SJSA1 (cell line): ENCODE results near the gene CTSA. TPM values are rescaled to one million over a fixed set of nuclear protein-coding genes. Genes with fewer than 3 reads are reported as not detected.

Experiments used
- DNase-seq, 2 experiments: peaks; one replicate each; pipeline ENCODE4 v3.0.0-alpha.2; 2015 to 2020; ENCODE audit warnings: low spot score in 2 of 2, low read depth in 1 of 2
- H3K27ac ChIP-seq: fragments of 250-450 bp; sonication (Bioruptor Pico); 2 replicates; pipeline ENCODE4 v1.5.1; 2020; ENCODE audit warnings: mild to moderate bottlenecking, moderate library complexity
- H3K27me3 ChIP-seq: fragments of 250-450 bp; sonication (Bioruptor Pico); replicated peaks from 2 replicates; pipeline ENCODE4 v1.5.1; 2020; ENCODE audit warnings: mild to moderate bottlenecking, moderate library complexity
- H3K36me3 ChIP-seq: fragments of 250-450 bp; sonication (Bioruptor Pico); 2 replicates; pipeline ENCODE4 v1.5.1; 2020; ENCODE audit warnings: mild to moderate bottlenecking
- H3K4me1 ChIP-seq: fragments of 250-450 bp; sonication (Bioruptor Pico); replicated peaks from 2 replicates; pipeline ENCODE4 v1.6.1; 2021; ENCODE audit warnings: mild to moderate bottlenecking
- H3K4me3 ChIP-seq: fragments of 250-450 bp; sonication (Bioruptor Pico); 2 replicates; pipeline ENCODE4 v1.5.1; 2020; ENCODE audit warnings: mild to moderate bottlenecking
- H3K9me3 ChIP-seq: fragments of 250-450 bp; sonication (Bioruptor Pico); replicated peaks from 2 replicates; pipeline ENCODE4 v1.5.1; 2020; ENCODE audit warnings: mild to moderate bottlenecking
- total RNA-seq: library from RNA; depleted of rRNA; stranded (reverse); fragments of >200 nt; shearing (Covaris generic); gene quantifications from 2 replicates; pipeline ENCODE4 v1.2.3, GENCODE V29; 2014; rRNA removed

CTSA gene
- total RNA-seq, result 50.2 and 76.8 TPM in 2 replicates

DNA sequence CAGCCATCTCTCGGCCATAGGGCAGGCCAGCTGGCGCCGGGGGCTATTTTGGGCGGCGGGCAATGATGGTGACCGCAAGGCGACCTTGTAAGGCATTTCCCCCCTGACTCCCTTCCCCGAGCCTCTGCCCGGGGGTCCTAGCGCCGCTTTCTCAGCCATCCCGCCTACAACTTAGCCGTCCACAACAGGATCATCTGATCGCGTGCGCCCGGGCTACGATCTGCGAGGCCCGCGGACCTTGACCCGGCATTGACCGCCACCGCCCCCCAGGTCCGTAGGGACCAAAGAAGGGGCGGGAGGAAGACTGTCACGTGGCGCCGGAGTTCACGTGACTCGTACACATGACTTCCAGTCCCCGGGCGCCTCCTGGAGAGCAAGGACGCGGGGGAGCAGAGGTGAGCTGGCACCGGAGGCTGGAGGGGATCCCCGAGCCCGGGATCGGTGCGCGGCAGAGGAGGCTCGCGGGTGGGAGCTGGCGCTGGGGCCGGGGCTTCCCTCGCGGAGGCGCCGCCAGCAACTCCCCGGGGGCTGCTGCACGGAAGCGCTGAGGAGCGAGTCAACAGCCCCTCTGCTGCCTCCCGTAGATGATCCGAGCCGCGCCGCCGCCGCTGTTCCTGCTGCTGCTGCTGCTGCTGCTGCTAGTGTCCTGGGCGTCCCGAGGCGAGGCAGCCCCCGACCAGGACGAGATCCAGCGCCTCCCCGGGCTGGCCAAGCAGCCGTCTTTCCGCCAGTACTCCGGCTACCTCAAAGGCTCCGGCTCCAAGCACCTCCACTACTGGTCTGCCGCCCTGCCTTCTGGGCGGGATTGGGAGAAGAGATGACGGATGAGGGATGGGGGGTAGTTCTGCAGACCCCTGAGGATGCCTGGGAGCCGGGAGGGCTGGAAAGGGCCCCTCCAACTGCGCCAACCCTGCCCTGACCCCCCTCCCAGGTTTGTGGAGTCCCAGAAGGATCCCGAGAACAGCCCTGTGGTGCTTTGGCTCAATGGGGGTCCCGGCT is at the start of gene CTSA, which contains the start of gene NEURL2:
Gene CTSA (plus strand): TSS at position 351 of the 999 bp plus-strand sequence. CDS start 234 bp downstream, at position 585.
Gene NEURL2 (minus strand): TSS at position 224 of the 999 bp plus-strand sequence. CDS start 217 bp downstream, at position 7.
- peak; percentile 93 to 95 for DNase-seq

DNA sequence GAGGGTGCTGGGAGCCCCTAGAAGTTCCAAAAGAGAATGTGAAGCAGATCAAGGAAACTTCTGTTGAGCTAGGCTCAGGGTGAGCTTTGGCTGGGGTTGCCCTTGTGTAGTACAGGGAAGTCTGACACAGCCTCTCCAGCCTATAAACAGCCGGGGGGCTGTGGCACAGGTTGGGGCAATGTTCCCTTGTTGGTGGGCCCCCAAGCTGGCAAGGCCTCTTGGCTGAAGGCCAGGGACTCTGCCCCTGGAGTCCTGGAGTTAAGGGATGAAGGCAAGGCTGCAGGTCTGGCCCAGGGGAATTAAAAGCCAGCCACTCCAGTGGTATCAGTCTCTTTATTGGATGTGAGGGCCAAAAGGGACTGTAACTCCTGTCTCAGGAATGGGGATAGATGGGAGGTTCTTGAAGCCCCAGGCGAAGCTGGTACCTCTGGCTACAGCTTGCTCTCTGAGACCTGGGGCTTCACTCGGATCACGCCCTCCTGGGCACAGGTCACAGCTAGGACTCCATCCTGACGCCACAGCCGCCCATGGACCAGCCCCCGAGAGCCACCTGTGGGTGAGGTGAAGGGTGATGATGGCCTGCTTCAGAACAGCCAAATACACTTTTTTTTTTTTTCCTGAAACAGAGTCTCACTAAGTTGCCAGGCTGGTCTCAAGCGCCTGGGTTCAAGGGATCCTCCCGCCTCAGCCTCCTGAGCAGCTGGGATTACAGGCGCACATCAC is 49.6 kb upstream of the CTSA start:
- peaks cover 66% of the 10 kb centered on the region for H3K36me3 ChIP-seq
- H3K4me1 ChIP-seq, result no peaks in the 10 kb centered on the region
- no peaks in the 10 kb centered on the region for H3K9me3 ChIP-seq
- DNase-seq, result no peak
- H3K4me3 ChIP-seq, result no peak overlapping the region
- H3K27ac ChIP-seq, result no peak overlapping the region
- H3K27me3 ChIP-seq, result no peaks in the 10 kb centered on the region

More for the DNA sequence above, at the start of gene CTSA, which contains the start of gene NEURL2:
- peak within 1 kb of the TSS; percentile 26 for H3K27ac ChIP-seq
- peaks cover 24% of the 10 kb centered on the region for H3K4me1 ChIP-seq
- peaks cover 41% of the 10 kb centered on the region for H3K36me3 ChIP-seq
- no peaks in the 10 kb centered on the region for H3K27me3 ChIP-seq
- no peaks in the 10 kb centered on the region for H3K9me3 ChIP-seq
- H3K4me3 ChIP-seq, result peak within 1 kb of the TSS; percentile 79

DNA sequence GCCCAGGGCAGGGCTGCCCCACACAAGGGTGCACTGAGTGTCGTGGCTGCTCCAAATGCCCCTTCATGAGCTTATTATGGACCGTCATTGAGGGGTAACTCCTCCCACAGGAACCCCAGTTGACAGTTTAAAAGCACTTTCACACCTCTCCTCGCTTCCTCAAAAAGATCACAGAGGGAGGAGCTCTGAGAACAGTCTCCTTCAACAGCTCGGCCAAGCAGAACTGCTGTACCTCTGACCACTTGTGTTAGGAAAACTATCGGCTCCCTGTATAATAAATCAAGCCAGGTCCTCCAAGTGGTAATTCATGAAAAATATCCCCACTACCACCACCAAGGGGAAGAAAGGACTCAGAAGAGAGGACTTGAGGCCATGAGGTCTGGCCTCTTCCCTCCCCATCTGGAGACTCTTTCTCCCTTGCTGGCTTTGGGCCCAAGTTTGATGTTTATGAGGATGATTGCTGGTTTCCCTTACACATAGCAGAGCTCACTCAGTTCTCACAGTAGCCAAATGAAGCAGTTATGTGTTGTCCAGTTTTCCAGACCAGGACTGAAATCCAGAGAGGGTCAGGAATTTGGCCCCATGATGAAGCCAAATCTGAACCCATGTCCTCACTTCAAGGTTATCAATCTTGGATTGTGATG is 48.8 kb upstream of the CTSA start:
- peaks cover 69% of the 10 kb centered on the region for H3K36me3 ChIP-seq

DNA sequence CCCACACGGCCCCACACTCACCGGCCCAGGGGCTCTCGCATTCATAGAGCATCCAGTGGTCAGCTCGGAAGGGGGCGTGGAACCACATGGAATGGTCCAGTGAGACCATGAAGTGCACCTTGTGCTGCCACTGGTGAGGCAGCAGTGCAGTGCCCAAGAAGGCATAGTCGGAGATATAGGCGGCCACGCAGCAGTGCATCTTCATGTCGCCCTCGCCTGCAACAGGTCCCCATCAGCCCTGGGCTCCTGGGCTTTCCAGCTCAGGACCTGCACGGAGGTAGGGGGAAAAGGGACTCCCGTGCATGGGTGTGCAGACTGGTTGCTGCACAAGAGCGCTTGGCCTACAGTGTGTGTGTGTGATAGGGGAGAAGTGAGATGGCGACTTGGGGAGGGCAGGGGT is 47.6 kb upstream of the CTSA start:
- no peaks in the 10 kb centered on the region for H3K4me1 ChIP-seq
- H3K27me3 ChIP-seq, result no peaks in the 10 kb centered on the region
- H3K4me3 ChIP-seq, result no peak overlapping the region
- no peak overlapping the region for H3K27ac ChIP-seq
- no peaks in the 10 kb centered on the region for H3K9me3 ChIP-seq
- no peak for DNase-seq
- peaks cover 70% of the 10 kb centered on the region for H3K36me3 ChIP-seq

More for the DNA sequence above, 48.8 kb upstream of the CTSA start:
- Histone ChIP-seq H3K4me3 (no peak overlapping the region), H3K27ac (no peak overlapping the region), H3K4me1 (no peaks in the 10 kb centered on the region), H3K27me3 (no peaks in the 10 kb centered on the region), H3K9me3 (no peaks in the 10 kb centered on the region)
- no peak for DNase-seq

DNA sequence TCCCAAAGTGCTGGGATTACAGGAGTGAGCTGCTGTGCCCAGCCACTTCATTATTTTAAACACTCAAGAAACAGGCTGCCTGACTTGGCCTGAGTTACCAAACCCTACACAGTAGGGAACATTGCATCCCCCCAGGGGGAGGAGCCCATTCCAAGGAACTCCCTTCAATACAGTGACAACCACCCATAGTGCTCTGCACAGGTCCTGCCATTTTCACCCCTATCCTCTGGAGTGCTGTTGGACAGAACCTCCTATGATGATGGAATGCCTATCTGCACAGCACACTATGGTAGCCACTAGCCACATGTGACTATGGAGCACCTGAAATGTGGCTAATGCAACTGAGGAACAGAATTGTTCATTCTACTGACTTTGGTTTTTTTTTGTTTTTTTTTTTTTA is 45.7 kb upstream of the CTSA start:
- no peak overlapping the region for H3K4me3 ChIP-seq
- H3K9me3 ChIP-seq, result no peaks in the 10 kb centered on the region
- H3K36me3 ChIP-seq, result peaks cover 74% of the 10 kb centered on the region
- DNase-seq, result no peak
- H3K27me3 ChIP-seq, result no peaks in the 10 kb centered on the region
- H3K4me1 ChIP-seq, result no peaks in the 10 kb centered on the region
- no peak overlapping the region for H3K27ac ChIP-seq

DNA sequence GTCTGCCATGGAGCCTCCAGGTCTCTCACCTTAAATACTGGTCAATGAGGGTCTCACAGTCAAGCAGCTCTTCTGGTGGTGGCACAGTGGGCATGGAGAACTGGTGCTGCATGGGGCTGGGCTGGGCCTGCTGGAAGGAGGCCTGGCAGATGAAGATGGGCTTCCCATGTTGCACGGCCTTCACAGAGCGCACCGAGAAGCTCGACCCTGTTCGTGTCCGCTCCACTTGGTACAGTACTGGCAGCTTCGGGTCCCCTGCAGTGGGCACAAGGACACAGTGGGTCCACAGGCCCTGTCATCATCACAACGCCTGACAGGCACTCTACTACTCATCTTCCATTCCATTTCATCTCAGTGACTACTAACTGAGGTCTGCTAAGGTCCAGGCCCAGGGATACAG is 42.7 kb upstream of the CTSA start:
- H3K4me1 ChIP-seq, result no peaks in the 10 kb centered on the region
- DNase-seq, result no peak
- H3K4me3 ChIP-seq, result no peak overlapping the region
- H3K9me3 ChIP-seq, result no peaks in the 10 kb centered on the region
- peaks cover 52% of the 10 kb centered on the region for H3K36me3 ChIP-seq
- no peaks in the 10 kb centered on the region for H3K27me3 ChIP-seq
- H3K27ac ChIP-seq, result no peak overlapping the region

DNA sequence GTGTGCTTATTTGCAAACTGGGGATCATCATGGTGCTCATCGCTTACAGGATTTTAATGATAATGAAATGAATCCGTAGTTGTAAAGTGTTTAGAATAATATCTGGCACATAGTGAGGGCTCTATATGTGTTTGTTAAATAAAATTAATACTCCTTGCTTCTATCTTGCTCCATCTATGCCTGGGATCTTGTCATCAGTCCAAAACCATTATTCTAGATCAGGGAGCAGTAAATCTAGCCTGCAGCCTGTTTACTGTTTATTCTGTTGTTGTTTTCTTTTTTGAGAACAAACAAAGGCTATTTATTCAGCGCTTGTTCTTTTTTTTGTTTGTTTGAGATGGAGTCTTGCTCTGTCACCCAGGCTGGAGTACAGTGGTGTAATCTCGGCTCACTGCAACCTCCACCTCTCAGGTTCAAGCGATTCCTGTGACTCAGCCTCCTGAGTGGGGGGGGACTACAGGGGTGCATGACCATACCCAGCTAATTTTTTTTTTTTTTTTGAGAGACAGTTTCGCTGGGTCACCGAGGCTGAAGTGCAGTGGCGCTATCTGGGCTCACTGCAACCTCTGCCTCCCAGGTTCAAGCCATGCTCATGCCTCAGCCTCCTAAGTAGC is 42.1 kb upstream of the CTSA start:
- peaks cover 49% of the 10 kb centered on the region for H3K36me3 ChIP-seq
- H3K4me1 ChIP-seq, result no peaks in the 10 kb centered on the region
- H3K4me3 ChIP-seq, result no peak overlapping the region
- no peak overlapping the region for H3K27ac ChIP-seq
- no peaks in the 10 kb centered on the region for H3K9me3 ChIP-seq
- DNase-seq, result no peak
- H3K27me3 ChIP-seq, result no peaks in the 10 kb centered on the region

DNA sequence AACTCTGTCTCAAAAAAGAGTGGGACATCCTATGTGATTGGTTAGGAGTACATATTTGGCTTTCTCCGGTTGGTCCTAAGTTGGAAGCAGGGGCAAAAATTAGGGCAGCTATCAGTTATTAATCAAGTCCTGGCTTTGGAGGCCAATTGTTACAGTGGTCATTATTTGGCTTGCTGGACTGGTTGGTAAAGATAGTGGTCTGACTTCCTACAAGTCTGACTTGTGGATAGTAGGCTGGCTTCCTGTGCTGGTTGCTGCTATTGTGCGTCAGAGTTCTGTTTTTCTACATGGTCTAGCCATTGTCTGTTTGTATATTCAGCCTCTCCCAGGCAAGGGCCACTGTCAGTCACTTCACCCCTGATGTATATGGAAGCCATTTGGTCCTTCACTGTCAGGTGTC is 40.9 kb upstream of the CTSA start:
- no peaks in the 10 kb centered on the region for H3K4me1 ChIP-seq
- H3K4me3 ChIP-seq, result no peak overlapping the region
- peaks cover 48% of the 10 kb centered on the region for H3K36me3 ChIP-seq
- no peak for DNase-seq
- H3K27me3 ChIP-seq, result no peaks in the 10 kb centered on the region
- no peaks in the 10 kb centered on the region for H3K9me3 ChIP-seq
- no peak overlapping the region for H3K27ac ChIP-seq

DNA sequence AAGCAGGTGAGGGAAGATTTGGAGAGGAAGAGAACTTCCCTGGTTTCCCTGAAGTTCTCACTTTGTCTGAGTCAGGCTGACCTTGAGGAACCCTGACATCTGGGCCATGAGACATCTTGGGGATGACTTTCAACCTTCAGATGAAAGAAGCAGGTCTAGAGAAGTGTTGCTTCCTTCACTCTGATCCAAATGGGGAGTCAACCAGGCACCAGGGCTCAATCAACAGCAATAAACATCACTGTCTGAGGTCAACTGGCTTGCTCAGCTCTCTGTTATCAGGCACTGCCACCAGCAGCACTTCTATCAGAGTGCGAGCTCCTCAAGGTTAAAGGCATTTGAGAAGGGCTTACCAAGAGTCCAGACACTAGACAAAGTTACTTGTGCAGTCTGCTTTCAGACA is 40.2 kb upstream of the CTSA start:
- DNase-seq, result no peak
- H3K4me3 ChIP-seq, result no peak overlapping the region
- no peak overlapping the region for H3K27ac ChIP-seq
- no peaks in the 10 kb centered on the region for H3K27me3 ChIP-seq
- H3K4me1 ChIP-seq, result peaks cover 2% of the 10 kb centered on the region; the same call in 1 of the 2 replicates
- H3K36me3 ChIP-seq, result peaks cover 44% of the 10 kb centered on the region
- no peaks in the 10 kb centered on the region for H3K9me3 ChIP-seq

DNA sequence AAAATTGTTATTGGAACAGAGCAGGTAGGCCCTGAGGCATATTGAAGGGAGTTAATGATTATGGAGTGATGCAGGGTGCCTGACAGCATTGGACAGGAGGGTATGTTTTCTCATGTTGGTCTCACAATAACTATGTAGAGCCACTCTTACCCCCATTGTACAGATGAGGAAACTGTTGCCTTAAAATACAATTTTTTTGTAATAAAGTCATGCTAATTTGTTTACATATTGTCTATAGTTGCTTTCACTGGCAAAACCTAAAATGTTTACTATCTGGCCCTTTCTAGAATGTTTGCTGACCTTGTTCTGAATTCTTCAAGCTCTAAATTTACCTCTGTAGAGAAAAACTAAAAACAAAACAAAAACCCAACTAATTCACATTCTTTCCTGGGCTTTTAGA is 39.6 kb upstream of the CTSA start:
- H3K36me3 ChIP-seq, result peaks cover 40% of the 10 kb centered on the region
- H3K27me3 ChIP-seq, result no peaks in the 10 kb centered on the region
- H3K9me3 ChIP-seq, result no peaks in the 10 kb centered on the region
- H3K4me1 ChIP-seq, result peaks cover 8% of the 10 kb centered on the region
- no peak for DNase-seq
- H3K4me3 ChIP-seq, result no peak overlapping the region
- H3K27ac ChIP-seq, result no peak overlapping the region

DNA sequence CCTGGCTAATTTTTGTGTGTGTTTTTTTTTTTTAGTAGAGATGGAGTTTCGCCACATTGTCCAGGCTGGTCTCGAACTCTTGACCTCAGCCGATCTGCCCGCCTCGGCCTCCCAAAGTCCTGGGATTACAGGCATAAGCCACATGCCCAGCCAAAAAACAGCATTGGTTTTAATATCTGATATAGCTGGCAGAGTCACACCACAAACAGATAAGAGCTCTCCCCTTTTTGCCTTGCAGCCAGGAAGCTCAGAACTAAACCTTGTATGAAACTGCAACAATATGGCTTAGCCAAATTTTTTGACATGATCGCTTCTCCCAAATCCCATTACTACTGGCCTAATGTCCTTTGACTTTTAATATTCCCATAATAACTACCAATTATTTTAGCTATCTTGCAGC is 38.8 kb upstream of the CTSA start:
- no peaks in the 10 kb centered on the region for H3K27me3 ChIP-seq
- no peak overlapping the region for H3K4me3 ChIP-seq
- H3K4me1 ChIP-seq, result peaks cover 9% of the 10 kb centered on the region
- H3K9me3 ChIP-seq, result no peaks in the 10 kb centered on the region
- peaks cover 40% of the 10 kb centered on the region for H3K36me3 ChIP-seq
- no peak for DNase-seq
- H3K27ac ChIP-seq, result no peak overlapping the region

DNA sequence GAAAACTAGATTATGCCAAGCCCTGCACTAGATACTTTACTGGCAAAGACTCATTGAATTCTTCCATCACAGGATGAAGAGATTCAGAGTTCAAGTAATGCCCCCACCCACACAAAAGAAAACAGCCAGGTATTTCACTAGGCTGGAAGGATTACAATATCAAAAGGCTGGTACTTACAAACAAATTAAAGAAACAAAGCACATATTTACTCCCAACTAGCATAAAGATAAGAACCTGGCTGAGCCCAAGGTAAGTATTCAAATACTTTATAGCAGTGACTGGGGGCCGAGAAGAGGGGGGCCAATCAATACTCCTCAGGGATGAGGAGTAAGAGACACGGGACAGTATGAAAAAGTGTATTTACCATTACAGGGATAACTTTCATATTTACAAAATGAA is 37.7 kb upstream of the CTSA start:
- H3K4me1 ChIP-seq, result peaks cover 15% of the 10 kb centered on the region
- H3K27me3 ChIP-seq, result no peaks in the 10 kb centered on the region

More for the DNA sequence above, 37.7 kb upstream of the CTSA start:
- Histone ChIP-seq H3K27ac (no peak overlapping the region), H3K36me3 (peaks cover 33% of the 10 kb centered on the region), H3K4me3 (no peak overlapping the region), H3K9me3 (no peaks in the 10 kb centered on the region)
- DNase-seq, result no peak
